B cell (primary cell): ENCODE data around the gene ANKRD33B.

Experiments used
- EZH2 ChIP-seq: IDR thresholded peaks from 2 replicates; pipeline ENCODE4 v1.6.1; 2012; ENCODE audit warnings: borderline replicate concordance, low read depth, mild to moderate bottlenecking, moderate library complexity, low read length; ENCODE audit not compliant: insufficient read depth, poor library complexity, severe bottlenecking
- TF ChIP-seq, protein P1 (sequence below): fragments of 200-600 bp; IDR thresholded peaks from one replicate; pipeline ENCODE4 v1.8.0; 2022; ENCODE audit warnings: antibody characterized with exemption, mild to moderate bottlenecking

DNA sequence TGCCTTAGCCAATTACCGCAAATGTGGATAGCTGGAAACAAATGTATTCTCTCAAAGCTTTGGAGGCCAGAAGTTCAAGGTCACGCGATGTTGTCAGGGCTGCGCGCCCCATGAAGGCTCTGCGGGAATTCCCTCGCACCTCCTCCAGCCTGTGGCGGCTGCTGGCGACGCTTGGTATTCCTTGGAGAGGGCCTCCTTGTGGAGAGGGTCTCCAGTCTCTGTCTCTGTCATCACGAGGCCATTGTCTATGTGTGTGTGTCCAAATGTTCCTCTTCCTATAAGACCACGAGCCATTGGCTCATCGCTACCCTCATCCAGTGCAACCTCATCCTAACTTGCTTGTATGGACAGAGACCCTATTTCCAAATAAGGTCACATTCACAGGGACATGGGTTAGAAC, 97.5 kb downstream of the ANKRD33B start:
- TF ChIP-seq, protein P1, sequence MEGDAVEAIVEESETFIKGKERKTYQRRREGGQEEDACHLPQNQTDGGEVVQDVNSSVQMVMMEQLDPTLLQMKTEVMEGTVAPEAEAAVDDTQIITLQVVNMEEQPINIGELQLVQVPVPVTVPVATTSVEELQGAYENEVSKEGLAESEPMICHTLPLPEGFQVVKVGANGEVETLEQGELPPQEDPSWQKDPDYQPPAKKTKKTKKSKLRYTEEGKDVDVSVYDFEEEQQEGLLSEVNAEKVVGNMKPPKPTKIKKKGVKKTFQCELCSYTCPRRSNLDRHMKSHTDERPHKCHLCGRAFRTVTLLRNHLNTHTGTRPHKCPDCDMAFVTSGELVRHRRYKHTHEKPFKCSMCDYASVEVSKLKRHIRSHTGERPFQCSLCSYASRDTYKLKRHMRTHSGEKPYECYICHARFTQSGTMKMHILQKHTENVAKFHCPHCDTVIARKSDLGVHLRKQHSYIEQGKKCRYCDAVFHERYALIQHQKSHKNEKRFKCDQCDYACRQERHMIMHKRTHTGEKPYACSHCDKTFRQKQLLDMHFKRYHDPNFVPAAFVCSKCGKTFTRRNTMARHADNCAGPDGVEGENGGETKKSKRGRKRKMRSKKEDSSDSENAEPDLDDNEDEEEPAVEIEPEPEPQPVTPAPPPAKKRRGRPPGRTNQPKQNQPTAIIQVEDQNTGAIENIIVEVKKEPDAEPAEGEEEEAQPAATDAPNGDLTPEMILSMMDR, result no peak
- TF ChIP-seq EZH2, result no peak
